Islet precursor cell (in vitro differentiated cells): ENCODE data around the gene TMEM156.
"Not testable (repeated sequence)": the region's sequence is repeated elsewhere in the genome, so short reads cannot be mapped to it uniquely, and the experiment has no call there.

Experiments used
- DNase-seq: peaks from one replicate; pipeline ENCODE4 v3.0.0-alpha.2; 2018

Gene TMEM156

GRCh38 chr4:39043058-39043860 is 11.1 kb upstream of the TMEM156 start:
- peak; percentile 63 for DNase-seq

DNA sequence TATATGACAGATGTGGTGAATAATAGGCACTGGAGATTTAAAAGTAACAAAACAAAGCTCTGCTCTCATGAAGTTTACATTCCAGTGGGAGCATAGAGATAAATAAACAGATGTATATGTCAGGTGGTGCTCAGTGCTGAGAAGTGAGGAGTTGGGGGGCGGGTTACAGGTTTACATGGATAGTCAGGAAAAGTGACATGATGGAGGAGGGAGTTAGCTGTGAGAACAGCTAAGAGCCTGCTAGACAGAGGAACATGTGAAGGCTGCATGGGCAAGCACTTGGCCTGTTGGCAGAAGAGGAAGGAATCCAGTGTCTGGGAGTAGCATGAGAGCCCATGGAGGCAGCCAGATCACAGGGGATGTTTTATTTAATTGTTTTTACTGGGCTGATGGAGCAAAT is 10.2 kb upstream of the TMEM156 start:
- no peak for DNase-seq

- DNase-seq, result no peak
Measured at GRCh38 chr4:39039108-39039507, 6.9 kb upstream of the TMEM156 start.

- no peak for DNase-seq
Measured at GRCh38 chr4:39037941-39038340, 5.7 kb upstream of the TMEM156 start.

GRCh38 chr4:39037491-39037825 is 5.2 kb upstream of the TMEM156 start:
- DNase-seq, result peak; percentile 63

DNA sequence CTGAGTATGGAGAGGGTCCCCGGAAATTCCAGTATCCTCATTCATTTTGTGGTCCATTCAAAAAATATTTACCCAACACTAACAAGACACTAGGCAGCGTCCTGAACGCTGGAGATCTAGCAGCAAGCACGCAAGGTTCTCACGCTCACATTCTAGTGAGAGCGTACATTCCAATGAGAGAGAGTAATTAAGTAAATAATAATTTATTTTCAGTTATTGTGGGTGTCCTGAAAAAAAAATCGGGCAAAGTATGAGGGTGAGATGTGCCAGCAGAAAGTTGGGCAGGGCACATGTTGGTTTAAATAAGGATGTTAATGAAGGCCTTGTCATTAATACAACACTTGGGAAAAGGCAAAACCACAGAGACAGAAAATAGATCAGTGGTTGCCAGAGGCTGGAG is 4.0 kb upstream of the TMEM156 start:
- no peak for DNase-seq

DNA sequence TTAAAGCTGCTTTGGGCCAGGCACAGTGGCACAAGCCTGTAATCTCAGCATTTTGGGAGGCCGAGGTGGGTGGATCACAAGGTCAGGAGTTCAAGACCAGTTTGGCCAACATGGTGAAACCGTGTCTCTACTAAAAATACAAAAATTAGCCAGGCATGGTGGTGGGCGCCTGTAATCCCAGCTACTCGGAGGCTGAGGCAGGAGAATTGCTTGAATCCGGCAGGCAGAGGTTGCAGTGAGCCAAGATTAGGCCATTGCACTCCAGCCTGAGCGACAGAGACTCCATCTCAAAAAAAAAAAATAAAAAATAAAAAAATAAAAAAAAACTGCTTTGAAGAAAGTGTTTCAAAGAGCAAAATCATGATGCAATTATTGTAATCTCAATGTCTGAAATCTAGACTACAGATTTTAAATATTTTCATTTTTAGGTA is 604 bp downstream of the TMEM156 start:
- DNase-seq, result not testable (repeated sequence)

DNA sequence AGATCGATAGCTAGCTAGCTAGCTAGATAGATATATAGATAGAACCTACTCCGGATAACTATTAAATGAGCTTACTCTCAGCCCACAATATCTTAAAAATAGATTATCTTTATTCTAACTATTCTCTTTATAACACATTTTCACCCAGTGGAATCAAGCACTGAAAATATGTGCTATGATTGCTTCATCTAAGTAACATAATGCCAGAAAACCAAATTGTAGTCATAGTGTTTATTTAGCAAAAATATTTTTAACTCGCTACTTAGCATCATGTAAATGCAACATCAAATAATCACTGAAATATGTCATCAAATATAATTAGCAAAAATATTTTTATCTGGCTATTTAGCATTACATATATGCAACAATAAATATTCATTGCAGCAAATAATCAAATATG is 1.5 kb downstream of the TMEM156 start:
- no peak for DNase-seq

- no peak for DNase-seq
Measured at GRCh38 chr4:39029752-39030694, 2.2 kb downstream of the TMEM156 start.

- DNase-seq, result no peak
Measured at GRCh38 chr4:39026096-39026495, 6.1 kb downstream of the TMEM156 start.

DNA sequence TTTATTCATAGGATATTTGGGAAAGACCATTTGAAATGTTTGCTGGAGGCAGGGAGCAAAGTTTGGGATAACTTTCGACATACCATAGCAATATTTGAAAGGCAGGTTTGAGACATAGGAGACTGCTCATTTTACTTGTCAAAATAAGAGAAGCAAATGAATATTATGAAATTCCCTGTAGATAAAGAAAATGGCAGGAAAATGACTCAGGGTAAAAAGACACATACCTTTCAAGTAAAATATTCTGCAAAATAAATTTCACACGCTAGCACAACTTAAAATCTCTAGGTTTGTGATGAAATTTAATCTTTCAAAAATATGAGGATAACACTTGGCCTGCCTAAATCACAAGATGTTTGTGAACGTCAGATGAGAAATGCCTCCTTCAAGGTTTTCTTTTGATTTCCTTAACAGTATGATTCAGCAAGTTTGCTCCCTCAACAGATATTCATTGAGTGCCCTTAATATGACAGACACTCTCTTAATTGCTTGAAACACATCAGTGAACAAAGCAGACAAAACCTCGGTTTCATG is 6.6 kb downstream of the TMEM156 start:
- DNase-seq, result no peak

GRCh38 chr4:39024311-39024865 is 7.8 kb downstream of the TMEM156 start:
- no peak for DNase-seq

- no peak for DNase-seq
Measured at GRCh38 chr4:39023059-39023458, 9.2 kb downstream of the TMEM156 start.

DNA sequence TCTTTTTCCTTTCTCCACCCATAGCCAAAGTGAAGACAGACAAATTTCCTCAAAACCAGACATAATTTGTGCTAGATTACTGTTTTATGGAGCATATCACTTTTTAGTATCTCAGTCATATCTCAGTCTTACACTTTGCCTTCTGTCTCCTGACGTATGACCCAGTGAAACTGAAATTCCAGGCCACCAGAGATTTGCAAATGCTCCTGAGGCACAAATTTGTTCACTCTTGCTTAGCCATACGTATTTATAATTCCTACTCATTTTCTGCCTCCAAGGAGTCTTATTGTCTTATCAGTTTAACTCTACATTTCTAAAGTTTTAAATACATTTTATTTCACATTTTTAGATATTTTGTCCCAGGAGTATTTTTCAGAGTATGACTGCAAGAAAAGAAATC is 10.0 kb downstream of the TMEM156 start:
- DNase-seq, result no peak

DNA sequence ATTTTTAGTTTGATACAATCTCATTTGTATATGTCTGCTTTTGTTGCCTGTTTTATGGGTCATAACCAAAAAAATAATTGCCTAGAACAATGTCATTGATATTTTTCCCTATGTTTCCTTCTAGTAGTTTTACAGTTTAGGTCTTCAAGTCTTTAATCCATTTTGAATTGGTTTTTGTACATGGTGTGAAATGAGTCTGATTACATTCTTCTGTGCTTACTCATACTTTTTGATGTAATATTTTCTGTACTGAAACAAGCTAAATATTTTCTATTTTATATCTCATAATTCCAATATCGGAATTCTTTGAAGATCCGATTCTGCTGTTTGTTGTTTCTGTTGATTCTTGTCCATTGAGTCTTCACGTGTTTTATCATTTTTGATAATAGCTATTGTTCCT is 10.6 kb downstream of the TMEM156 start:
- no peak for DNase-seq

GRCh38 chr4:39020130-39020529 is 12.1 kb downstream of the TMEM156 start:
- DNase-seq, result no peak

- DNase-seq, result no peak
Measured at GRCh38 chr4:39014028-39014427, 18.2 kb downstream of the TMEM156 start.

DNA sequence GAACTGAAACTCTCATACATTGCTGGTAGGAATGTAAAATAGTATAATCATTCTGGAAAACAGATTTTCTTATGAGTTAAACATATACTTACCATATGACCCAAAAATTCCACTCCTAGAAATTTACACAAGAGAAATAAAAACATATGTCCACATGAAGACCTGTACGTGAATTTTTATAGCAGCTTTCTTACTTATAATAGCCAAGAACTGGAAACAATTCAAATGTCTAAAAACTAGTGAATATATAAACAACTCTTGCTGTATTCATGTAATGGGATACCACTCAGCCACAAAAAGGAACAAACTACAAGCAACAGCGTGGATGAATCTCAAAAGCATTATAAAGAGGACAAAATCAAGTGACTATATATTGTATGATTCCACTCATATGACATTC is 27.5 kb downstream of the TMEM156 start:
- DNase-seq, result no peak

- not testable (repeated sequence) for DNase-seq
Measured at GRCh38 chr4:39002058-39002457, 30.2 kb downstream of the TMEM156 start.

DNA sequence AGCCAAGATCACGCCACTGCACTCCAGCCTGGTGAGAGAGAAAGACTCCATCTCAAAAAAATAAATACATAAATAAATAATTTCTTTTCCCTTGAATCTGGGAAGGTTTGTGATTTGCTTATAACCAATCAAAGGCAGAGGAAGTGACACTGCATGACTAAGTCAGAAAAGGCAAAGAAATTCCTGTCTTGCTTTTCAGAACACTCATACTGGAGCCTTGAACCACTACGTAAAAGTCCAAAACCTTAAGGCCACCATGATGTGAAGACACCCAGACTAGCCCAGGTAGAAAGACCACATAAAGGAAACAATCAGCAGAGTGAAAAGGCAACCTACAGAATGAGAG is 36.6 kb downstream of the TMEM156 start:
- no peak for DNase-seq

GRCh38 chr4:38994135-38994534 is 38.1 kb downstream of the TMEM156 start:
- no peak for DNase-seq

DNA sequence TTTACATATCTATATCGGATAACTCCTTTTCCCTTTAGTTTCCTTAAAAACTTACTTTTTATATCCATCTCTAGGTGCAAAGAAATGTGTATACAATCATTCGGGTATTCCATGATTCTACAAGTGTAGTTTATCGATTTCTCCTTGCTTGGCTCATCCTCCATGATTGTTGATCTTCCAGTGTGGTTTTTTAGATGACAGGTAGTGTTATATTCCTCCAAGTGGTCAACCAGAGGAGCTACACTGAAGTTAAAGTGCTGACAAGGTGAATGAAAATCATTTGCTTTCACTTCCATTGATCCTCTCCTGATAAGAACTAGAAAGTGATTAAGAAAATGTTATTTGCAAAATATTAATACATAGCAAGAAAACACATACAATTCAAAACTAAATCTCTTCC is 38.5 kb downstream of the TMEM156 start:
- DNase-seq, result no peak

GRCh38 chr4:38990241-38990640 is 42.0 kb downstream of the TMEM156 start:
- no peak for DNase-seq

GRCh38 chr4:38989487-38989886 is 42.7 kb downstream of the TMEM156 start:
- no peak for DNase-seq
